Measurements from ENCODE around the gene CNTNAP3.
"Not testable (repeated sequence)": the region's sequence is repeated elsewhere in the genome, so short reads cannot be mapped to it uniquely, and the experiment has no call there.

DNA sequence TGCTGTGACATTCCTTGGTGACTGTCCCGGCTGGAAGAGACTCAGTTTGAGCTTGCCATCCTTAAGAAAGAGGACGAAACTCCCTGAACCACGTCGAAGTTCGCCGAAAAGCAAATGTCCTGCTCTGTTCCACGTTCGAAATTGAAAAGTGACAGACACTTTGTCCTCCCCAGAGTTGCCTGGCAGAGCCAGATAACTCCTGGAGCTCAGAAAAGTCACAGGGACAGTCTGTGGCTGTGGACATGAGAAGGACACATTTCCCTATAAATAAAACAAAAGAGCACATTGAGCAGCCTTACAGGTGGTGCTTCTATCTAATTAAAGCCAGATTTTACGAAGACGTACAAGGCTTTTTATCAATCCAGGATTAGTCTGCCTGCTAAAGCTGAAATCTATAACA lies 116.6 kb downstream of the CNTNAP3 start:
- TF ChIP-seq, protein P1, sequence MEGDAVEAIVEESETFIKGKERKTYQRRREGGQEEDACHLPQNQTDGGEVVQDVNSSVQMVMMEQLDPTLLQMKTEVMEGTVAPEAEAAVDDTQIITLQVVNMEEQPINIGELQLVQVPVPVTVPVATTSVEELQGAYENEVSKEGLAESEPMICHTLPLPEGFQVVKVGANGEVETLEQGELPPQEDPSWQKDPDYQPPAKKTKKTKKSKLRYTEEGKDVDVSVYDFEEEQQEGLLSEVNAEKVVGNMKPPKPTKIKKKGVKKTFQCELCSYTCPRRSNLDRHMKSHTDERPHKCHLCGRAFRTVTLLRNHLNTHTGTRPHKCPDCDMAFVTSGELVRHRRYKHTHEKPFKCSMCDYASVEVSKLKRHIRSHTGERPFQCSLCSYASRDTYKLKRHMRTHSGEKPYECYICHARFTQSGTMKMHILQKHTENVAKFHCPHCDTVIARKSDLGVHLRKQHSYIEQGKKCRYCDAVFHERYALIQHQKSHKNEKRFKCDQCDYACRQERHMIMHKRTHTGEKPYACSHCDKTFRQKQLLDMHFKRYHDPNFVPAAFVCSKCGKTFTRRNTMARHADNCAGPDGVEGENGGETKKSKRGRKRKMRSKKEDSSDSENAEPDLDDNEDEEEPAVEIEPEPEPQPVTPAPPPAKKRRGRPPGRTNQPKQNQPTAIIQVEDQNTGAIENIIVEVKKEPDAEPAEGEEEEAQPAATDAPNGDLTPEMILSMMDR (IDR thresholded peaks at IDR 0.05; ENCODE audit: extremely low read depth in 1 of 2, insufficient read depth in 1 of 2, low read depth in 1 of 2, low read length in 2 of 2) = not testable (repeated sequence)
- not testable (repeated sequence) for TF ChIP-seq MYC, POLR2A (IDR thresholded peaks at IDR 0.05; ENCODE audit: low read depth, low read length)

Data from endothelial cell of umbilical vein (primary cell).